HepG2 (cell line): ENCODE measurements around the gene EIF2B1. TPM values are rescaled to one million over a fixed set of nuclear protein-coding genes. Genes with fewer than 3 reads are reported as not detected.
A peak's percentile ranks its signal among the peaks of the same experiment; 100 is the strongest.

Experiments
- ATAC-seq: fragments of 200-7000 bp; cut with Tn5 transposase; 3 replicates; pipeline ENCODE4 v1.9.1; 2020; ENCODE audit warnings: mild to moderate bottlenecking, moderate library complexity
- BruUV-seq: library from RNA; stranded (reverse); fragments of 400-500 nt; replicated peaks from 2 replicates; lab custom pipeline; 2021; lab: Mats Ljungman, UMichigan
- CTCF ChIA-PET: fragments of 300-600 bp; formaldehyde crosslinking; extraction: SDS; loops from one replicate; lab custom pipeline; 2021; ENCODE audit warnings: low total read pairs, inconsistent platforms, low intra/inter-chr PET ratio; lab: Yijun Ruan, JAX
- POLR2A ChIA-PET: fragments of 350-600 bp; sonication (Branson Sonifier 250); formaldehyde crosslinking; loops from one replicate; lab custom pipeline; 2020; ENCODE audit warnings: antibody characterized with exemption, inconsistent platforms; lab: Yijun Ruan, JAX
- DNase-seq: peaks from one replicate; pipeline ENCODE4 v3.0.0-alpha.2; 2015; ENCODE audit warnings: low spot score
- FAIRE-seq: peaks from 3 replicates; lab custom pipeline; 2011; peaks lifted over from hg19 to GRCh38; lab: Jason Lieb, UNC
- H2AFZ ChIP-seq: one replicate; pipeline ENCODE4 v1.6.1; 2011; ENCODE audit warnings: low read length, inconsistent platforms
- H3K27ac ChIP-seq: fragments of 300-600 bp; 3 replicates; pipeline ENCODE4 v1.8.0; 2011; ENCODE audit warnings: mixed run types, mild to moderate bottlenecking, mixed read lengths, low read length, inconsistent platforms; ENCODE audit not compliant: insufficient read depth; ENCODE audit errors: extremely low read length
- H3K27me3 ChIP-seq, 2 experiments: fragments of 200-600 bp in 1 of 2; 2 replicates in 1 of 2; 3 replicates in 1 of 2; pipeline versions ENCODE4 v1.6.0 to v1.8.0; 2011; ENCODE audit warnings: low read length in 2 of 2, mild to moderate bottlenecking in 2 of 2, moderate library complexity in 2 of 2, inconsistent platforms in 1 of 2; ENCODE audit not compliant: insufficient read depth in 2 of 2, control insufficient read depth in 1 of 2
- H3K36me3 ChIP-seq, 2 experiments: fragments of 200-600 bp in 1 of 2; replicated peaks in 1 of 2; 2 replicates in 1 of 2; 3 replicates in 1 of 2; pipeline versions ENCODE4 v1.5.1 to v1.8.0; 2011; ENCODE audit warnings: low read length in 2 of 2, inconsistent platforms in 1 of 2; ENCODE audit not compliant: insufficient read depth in 2 of 2, control insufficient read depth in 1 of 2
- H3K4me1 ChIP-seq: 2 replicates; pipeline ENCODE4 v1.5.1; 2012; ENCODE audit warnings: low read length, inconsistent platforms; ENCODE audit not compliant: insufficient read depth
- H3K4me2 ChIP-seq: 2 replicates; pipeline ENCODE4 v1.6.0; 2011; ENCODE audit warnings: low read depth, low read length, inconsistent platforms
- H3K4me3 ChIP-seq, 3 experiments: fragments of 200-600 bp in 1 of 3; sonication (generic), shearing (Covaris generic) in 1 of 3; replicated peaks in 1 of 3; 2 replicates each; pipeline ENCODE4 v1.5.1; 2011 to 2016; ENCODE audit warnings: low read length in 3 of 3, inconsistent platforms in 2 of 3, low read depth in 2 of 3, mild to moderate bottlenecking in 2 of 3, control low read depth in 1 of 3, mixed read lengths in 1 of 3; ENCODE audit not compliant: insufficient read depth in 1 of 3
- H3K79me2 ChIP-seq: one replicate; pipeline ENCODE4 v1.6.1; 2011; ENCODE audit warnings: low read length, inconsistent platforms; ENCODE audit not compliant: insufficient read depth
- H3K9ac ChIP-seq: 2 replicates; pipeline ENCODE4 v1.6.0; 2011; ENCODE audit warnings: mild to moderate bottlenecking, low read depth, low read length, inconsistent platforms; ENCODE audit not compliant: insufficient read depth
- H3K9me3 ChIP-seq: 2 replicates; pipeline ENCODE4 v1.5.1; 2012; ENCODE audit warnings: mild to moderate bottlenecking, low read length
- H4K20me1 ChIP-seq: 2 replicates; pipeline ENCODE4 v1.6.0; 2011; ENCODE audit warnings: inconsistent platforms, mild to moderate bottlenecking, low read length, moderate library complexity; ENCODE audit not compliant: insufficient read depth
- FOXM1 ChIP-seq: sonication (generic); formaldehyde crosslinking; IDR thresholded peaks from 2 replicates; pipeline ENCODE4 v1.5.0; 2020; ENCODE audit warnings: missing genetic modification reagents
- NR3C1 ChIP-seq: sonication (generic); formaldehyde crosslinking; IDR thresholded peaks from 2 replicates; pipeline ENCODE4 v1.4.0; 2020; ENCODE audit warnings: missing genetic modification reagents
- RBFOX2 ChIP-seq: fragments of 200-400 bp; formaldehyde crosslinking; IDR thresholded peaks from 2 replicates; pipeline ENCODE4 v1.6.1; 2017; ENCODE audit warnings: low read depth, mild to moderate bottlenecking, low read length
- SOX5 ChIP-seq: IDR thresholded peaks from 2 replicates; pipeline ENCODE4 v1.6.1; 2016; ENCODE audit warnings: borderline replicate concordance
- ZBTB14 ChIP-seq: sonication (generic); formaldehyde crosslinking; IDR thresholded peaks from 2 replicates; pipeline ENCODE4 v1.4.0; 2020; ENCODE audit warnings: missing genetic modification reagents
- ZFP36L1 ChIP-seq: sonication (generic); formaldehyde crosslinking; IDR thresholded peaks from 2 replicates; pipeline ENCODE4 v1.8.0; 2022; ENCODE audit warnings: mild to moderate bottlenecking, missing genetic modification reagents, moderate library complexity
- ZHX2 ChIP-seq, 2 experiments: sonication (generic) in 1 of 2; formaldehyde crosslinking in 1 of 2; IDR thresholded peaks; 2 replicates each; pipeline versions ENCODE4 v1.6.1 to v1.9.0; 2014 to 2022; ENCODE audit warnings: antibody characterized with exemption in 1 of 2, borderline replicate concordance in 1 of 2, inconsistent platforms in 1 of 2, low read depth in 1 of 2, missing genetic modification reagents in 1 of 2
- ZNF615 ChIP-seq: sonication (generic); formaldehyde crosslinking; IDR thresholded peaks from 2 replicates; pipeline ENCODE4 v1.5.0; 2020; ENCODE audit warnings: mild to moderate bottlenecking, missing genetic modification reagents, borderline replicate concordance
- WGBS: methylation state at CpG from one replicate; pipeline ENCODE4 v1.1.6; 2017; ENCODE audit warnings: low lambda C conversion rate; 5-methylcytosine and 5-hydroxymethylcytosine counted together
- in situ Hi-C: cut with HindIII; loops from 2 replicates; pipeline ENCODE4 v1.10.0; 2017; ENCODE audit warnings: low pct_unique_long_range_greater_than_20kb; ENCODE audit not compliant: extremely low pct_ligation_motif_present
- intact Hi-C: fragments of 100-400 bp; cut with micrococcal nuclease; formaldehyde crosslinking; loops from one replicate; pipeline ENCODE4 v1.10.0; 2022; ENCODE audit not compliant: unreplicated experiment
- polyA plus RNA-seq, 8 experiments: library from polyadenylated mRNA; depleted of rRNA in 3 of 8; stranded (reverse) in 7 of 8; unstranded in 1 of 8; fragments of >200 nt; fragmentation: Illumina TruSeq in 4 of 8; extraction: Trizol in 4 of 8; gene quantifications; 2 replicates each; pipeline versions ENCODE4 v1.2.1 to v1.2.3, GENCODE V29; 2011 to 2016; ENCODE audit warnings: low read depth in 4 of 8, missing spikeins in 1 of 8, mixed read lengths in 1 of 8; ENCODE audit not compliant: insufficient read depth in 1 of 8
- total RNA-seq, 5 experiments: library from RNA; depleted of rRNA; stranded (reverse); fragments of >200 nt; fragmentation: Illumina TruSeq; extraction: Trizol; gene quantifications; 2 replicates each; pipeline ENCODE4 v1.2.3, GENCODE V29; 2016; ENCODE audit warnings: low read depth in 1 of 5

The EIF2B1 gene
- total and polyA plus RNA-seq, 2 of the 13 experiments (the other 11 are each of a cell fraction or from before 2014, with no cell fraction given), result 18.7 to 37.4 TPM

DNA sequence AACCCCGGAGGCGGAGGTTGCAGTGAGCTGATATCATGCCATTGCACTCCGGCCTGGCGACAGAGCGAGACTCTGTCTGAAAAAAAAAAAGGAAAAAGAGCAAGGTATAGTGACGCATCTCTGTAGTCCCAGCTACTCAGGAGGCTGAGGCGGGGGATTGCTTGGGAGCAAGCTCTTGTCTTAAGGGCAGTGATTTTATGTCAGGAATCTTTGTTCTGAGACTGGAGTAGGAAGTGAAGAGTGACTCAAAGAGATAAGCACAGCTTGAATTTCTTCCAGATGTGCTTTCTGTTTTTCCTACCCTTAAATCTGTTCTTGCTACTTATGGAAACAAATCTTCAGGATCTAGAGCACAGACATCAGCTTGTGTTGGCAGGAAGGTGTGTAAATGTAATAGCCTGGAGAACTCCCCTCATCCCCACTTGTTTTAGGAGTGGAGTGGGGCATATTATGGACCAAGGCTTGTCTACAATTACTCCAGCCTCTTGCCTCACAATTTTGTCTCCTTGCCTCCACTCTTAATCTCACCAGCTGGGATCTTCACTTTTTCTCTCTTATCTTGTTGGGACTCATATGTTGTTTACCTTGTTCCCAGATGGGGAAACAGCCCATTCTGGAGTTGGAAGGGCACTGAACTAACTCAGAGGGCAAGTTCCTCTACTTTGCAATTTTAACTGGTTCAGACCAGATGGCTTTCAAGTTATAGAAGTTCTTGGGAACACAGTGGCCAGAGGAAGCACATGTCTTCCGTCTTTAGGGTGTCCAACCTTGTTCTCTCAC lies 41.6 kb downstream of the EIF2B1 start:
- no TSS peak for BruUV-seq
- CTCF ChIA-PET, result no interaction called here

GRCh38 chr12:123580772-123581171 lies 52.7 kb downstream of the EIF2B1 start:
- no peaks in the 10 kb centered on the region for H3K9me3 ChIP-seq
- CTCF ChIA-PET, result interaction anchor here (2.6 kb wide), 1 partner anchor 47 kb away, joined by 9 read pairs; the partner anchor contains the start of gene RILPL1
- peaks cover 18% of the 10 kb centered on the region for H3K4me1 ChIP-seq
- H3K27me3 ChIP-seq, result no peaks in the 10 kb centered on the region
- no peak overlapping the region for H3K9ac ChIP-seq
- POLR2A ChIA-PET, result no interaction called here
- intact Hi-C loops, result no loop called here
- no peak overlapping the region for H2AFZ ChIP-seq
- H3K36me3 ChIP-seq, result no peaks in the 10 kb centered on the region
- H3K27ac ChIP-seq, result no peak overlapping the region
- no TSS peak for BruUV-seq
- WGBS, result 95% methylated on average over 4 of the region's 4 CpGs
- in situ Hi-C loops, result loop anchor here (5.0 kb wide), 1 partner anchor 48 kb away; the partner anchor contains the start of gene RILPL1
- DNase-seq, result no peak
- H3K4me2 ChIP-seq, result no peak overlapping the region
- H3K4me3 ChIP-seq, result no peak overlapping the region
- FAIRE-seq, result no peak
- 0 out of 2 replicates have a peak, but pooled peaks cover 3% of the 10 kb centered on the region for H4K20me1 ChIP-seq
- peaks cover 30% of the 10 kb centered on the region for H3K79me2 ChIP-seq
- ATAC-seq, result no peak
- TF ChIP-seq NR3C1 (CRISPR knock-in tag) (no peak), ZFP36L1 (CRISPR knock-in tag) (no peak), ZHX2 (IDR thresholded peaks at IDR 0.05; ENCODE audit: low read depth) (no peak), ZHX2 (CRISPR knock-in tag; IDR thresholded peaks at IDR 0.05; ENCODE audit: borderline replicate concordance) (no peak), ZBTB14 (CRISPR knock-in tag) (no peak), ZNF615 (no peak), SOX5 (CRISPR knock-in tag) (no peak)

More for the DNA sequence above, 41.6 kb downstream of the EIF2B1 start:
- Histone ChIP-seq H3K4me2 (0 out of 2 replicates have a peak overlapping the region, but pooled peaks have one; percentile 13), H2AFZ (no peak overlapping the region), H3K27me3 (no peaks in the 10 kb centered on the region), H3K9ac (peak overlapping the region; percentile 24; the same call in 1 of the 2 replicates), H3K4me3 (no peak overlapping the region), H3K4me1 (peaks cover 93% of the 10 kb centered on the region), H3K36me3 (peaks cover 8 to 62% of the 10 kb centered on the region in 2 experiments), H3K9me3 (no peaks in the 10 kb centered on the region), H3K27ac (peak overlapping the region; percentile 42), H3K79me2 (peaks cover 79% of the 10 kb centered on the region), H4K20me1 (peaks cover 45% of the 10 kb centered on the region)
- TF ChIP-seq RBFOX2, result peak; percentile 34; the same call in 1 of the 2 replicates
- TF ChIP-seq FOXM1 (CRISPR knock-in tag), result no peak
- intact Hi-C loops, result no loop called here
- POLR2A ChIA-PET, result interaction anchor here (1.0 to 2.6 kb wide), 3 partner anchors 11 to 21 kb away, joined by 3 to 7 read pairs (median 3); partner anchors contain the start of gene DDX55
- DNase-seq, result no peak
- no peak for ATAC-seq
- WGBS, result 87% methylated on average over 8 of the region's 8 CpGs
- no peak for FAIRE-seq
- in situ Hi-C loops, result no loop called here
